ENCODE measurements around the gene PRDM12.

Gene PRDM12

GRCh38 chr9:130664251-130665028, at the start of gene PRDM12:
PRDM12 (plus strand) TSS chr9:130664594; CDS start chr9:130664654, 60 bp downstream.
- no peak for DNase-seq

DNA sequence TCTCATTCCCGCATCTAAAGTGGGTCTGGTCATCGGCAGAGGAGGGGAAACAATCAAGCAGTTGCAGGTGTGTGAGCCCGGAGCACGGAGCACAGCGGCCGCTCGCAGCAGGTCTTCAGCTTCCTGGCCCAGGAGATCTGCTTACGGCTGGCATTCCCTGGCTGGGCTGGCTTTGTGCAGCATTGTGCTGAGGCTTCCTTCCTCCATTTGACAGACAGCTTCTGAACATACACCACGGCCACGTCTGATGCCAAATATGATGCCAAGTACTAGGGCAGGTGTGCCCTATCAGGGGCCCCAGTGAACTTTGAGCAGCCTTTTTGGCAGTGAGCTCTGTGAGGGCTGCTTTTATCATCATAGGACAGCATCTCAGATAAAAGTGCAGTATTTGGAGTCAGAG, 47.9 kb upstream of the PRDM12 start:
- no peak for DNase-seq

- no peak for DNase-seq
Measured at GRCh38 chr9:130623466-130623865, 40.9 kb upstream of the PRDM12 start.

DNA sequence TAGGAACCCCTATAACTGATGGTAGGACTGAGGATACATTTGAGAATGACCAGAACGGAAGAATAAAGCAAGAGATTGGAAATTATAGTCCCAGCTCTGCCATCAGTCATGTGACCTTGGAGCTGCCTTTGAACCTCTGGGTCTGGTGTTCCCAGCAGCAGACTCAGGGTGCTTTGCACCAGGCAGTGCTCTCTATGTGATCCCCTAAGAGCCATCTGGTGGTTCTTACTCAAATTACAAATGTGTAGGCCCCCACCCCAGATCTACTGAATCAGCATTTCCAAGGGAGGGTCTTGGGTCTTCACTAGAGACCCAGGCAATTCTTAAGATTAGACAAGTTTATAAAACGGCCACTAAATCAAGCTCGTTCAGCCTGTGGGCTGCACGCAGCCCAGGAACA, 40.2 kb upstream of the PRDM12 start:
- DNase-seq: no peak

GRCh38 chr9:130626249-130626996, 38.0 kb upstream of the PRDM12 start:
- no peak for DNase-seq

DNA sequence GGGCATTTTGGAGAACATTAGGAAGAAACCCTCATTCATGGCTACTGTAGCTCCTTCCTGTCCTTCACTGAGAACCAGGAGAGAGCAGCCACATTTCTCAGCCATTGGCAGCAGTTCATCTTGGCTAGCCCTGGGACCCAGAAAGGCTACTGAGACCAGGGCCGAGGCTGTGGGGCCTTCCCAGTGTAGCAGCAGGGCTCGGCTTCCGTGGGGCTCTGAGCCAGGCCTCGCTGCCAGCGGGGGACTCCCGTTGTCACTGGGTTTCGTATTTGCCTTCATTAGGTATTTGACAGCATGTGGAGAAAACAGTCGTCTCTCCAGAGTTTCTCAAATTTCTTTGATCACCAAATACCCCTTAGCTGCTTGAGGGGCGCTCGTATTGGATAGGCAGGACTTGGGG, 37.3 kb upstream of the PRDM12 start:
- DNase-seq: no peak

DNA sequence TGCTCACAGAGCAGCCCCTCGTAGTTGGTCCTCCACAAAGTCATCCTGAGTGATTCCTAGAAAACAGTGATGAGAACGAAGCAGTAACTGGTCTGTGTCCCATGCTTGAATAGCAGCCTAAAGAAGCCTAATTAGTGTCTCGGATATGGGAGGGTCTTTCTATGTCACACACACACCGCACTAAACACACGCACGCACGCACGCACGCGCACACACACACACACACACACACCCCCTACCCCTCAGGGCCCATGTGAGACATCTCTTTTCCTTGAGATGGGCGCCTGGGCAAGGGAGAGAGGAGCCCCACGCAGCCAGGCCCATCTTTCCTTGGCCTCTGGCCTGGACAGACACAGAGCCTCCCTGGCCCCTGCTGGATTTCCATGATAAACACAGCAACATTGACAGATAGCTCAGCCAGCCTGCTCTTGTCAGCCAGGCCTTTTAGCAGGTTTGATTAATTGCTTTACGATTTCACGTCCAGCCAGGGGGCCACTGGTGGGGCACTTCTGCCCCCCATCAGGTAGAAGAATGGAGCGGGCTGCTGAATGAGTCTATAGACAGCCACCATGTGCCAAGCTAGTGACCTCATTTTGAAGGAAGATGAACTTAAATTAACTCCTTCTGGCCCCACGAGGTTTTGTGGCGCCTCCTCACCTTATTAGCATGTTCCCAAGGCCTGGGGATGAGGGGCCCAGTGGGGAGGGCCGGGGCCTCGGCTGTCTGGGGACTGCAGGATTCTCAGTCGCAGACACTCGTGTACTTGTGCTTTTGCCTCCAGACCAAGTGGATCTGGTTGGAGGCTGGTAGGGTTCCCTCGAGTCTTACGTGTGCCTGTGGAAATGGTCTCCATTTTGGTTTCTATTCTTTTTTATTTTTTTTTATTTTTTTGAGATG, 36.2 kb upstream of the PRDM12 start:
- DNase-seq: no peak

GRCh38 chr9:130629443-130630070, 34.8 kb upstream of the PRDM12 start:
- DNase-seq: no peak

GRCh38 chr9:130630071-130630450, 34.3 kb upstream of the PRDM12 start:
- DNase-seq: no peak

DNA sequence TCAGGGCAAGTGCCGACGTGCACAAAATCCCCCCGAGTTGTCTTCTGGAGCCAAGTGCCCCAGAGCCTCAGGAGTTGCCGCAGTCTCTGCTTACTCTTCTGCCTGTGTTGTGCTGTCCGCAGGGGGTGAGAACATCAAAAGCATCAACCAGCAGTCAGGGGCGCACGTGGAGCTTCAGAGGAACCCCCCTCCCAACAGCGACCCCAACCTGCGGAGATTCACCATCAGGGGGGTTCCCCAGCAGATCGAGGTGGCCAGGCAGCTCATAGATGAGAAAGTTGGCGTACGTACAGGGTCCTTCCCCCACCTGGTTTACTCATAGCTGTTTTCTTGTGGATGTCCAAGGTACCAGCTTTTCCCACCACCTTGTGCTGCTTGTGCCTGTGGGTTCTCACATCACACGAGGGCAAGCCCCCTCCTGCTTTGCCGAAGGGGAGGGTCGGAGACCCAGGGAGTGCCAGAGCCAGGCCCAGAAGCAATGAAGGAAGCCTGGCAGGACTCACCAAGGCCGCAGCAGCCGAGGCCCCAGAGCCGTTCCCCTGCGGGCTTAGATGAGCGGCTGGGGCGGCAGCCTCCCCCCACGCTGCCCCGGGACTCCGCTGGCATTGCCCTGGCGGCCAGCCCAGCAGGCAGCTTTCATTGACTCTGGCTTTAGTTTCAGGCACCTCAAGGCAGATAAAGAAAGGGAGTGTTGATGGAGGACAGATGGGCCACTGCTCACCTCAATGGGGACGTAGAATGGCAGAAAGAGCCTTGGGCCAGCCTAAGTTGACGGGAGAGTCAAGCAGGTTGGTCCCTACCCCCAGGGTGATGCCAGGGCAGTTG, 33.7 kb upstream of the PRDM12 start:
- DNase-seq: no peak

- DNase-seq: no peak
Measured at GRCh38 chr9:130631331-130632080, 32.9 kb upstream of the PRDM12 start.

DNA sequence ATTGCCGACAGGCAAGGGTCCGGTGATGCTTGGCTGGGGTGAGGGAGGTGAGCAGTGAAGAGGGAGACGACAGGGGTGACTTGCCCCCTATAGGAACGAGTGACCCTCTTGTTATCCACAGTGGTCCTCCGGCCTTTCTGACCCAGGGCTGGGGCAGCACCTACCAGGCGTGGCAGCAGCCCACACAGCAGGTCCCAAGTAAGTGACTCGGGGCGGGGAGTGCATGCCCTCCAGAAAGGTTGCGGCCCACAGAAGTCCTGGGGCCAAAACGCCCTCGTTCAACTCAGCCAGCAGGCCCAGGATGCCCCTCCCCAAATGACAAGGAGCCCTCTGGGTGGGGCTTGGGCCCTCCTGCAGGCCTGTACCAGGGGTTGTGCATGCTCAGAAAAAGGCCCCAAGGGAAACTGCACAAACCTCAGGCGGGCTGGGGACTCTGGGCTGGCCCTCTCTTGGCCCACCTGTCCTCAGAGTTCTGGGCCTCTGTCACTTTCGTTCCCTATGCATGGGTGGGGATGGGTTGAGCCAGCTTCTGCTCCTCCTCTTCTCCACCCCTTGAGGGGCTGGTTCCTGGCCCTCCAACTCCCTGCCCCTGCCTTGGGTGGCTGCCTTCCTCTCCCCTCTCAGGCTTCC, 32.2 kb upstream of the PRDM12 start:
- DNase-seq: no peak

DNA sequence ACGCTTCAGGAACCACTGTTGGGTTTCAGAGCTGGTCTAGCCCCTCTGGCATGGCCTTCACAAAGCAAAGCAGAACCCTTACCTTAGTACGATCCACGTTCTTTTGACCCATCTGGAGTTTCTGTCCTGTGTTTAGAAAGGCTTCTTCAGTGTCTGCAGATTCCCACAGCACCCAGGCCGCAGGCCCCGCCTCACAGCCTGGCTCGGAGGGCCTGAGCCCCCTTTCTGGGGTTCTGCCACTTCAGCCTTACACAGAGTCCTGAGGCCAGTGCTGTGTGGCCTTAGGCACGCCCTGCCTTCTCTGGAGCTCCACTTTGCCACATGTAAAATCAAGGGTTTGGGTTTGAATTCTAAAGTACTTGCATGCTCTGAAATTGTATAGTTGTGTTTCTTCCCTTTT, 31.6 kb upstream of the PRDM12 start:
- no peak for DNase-seq

DNA sequence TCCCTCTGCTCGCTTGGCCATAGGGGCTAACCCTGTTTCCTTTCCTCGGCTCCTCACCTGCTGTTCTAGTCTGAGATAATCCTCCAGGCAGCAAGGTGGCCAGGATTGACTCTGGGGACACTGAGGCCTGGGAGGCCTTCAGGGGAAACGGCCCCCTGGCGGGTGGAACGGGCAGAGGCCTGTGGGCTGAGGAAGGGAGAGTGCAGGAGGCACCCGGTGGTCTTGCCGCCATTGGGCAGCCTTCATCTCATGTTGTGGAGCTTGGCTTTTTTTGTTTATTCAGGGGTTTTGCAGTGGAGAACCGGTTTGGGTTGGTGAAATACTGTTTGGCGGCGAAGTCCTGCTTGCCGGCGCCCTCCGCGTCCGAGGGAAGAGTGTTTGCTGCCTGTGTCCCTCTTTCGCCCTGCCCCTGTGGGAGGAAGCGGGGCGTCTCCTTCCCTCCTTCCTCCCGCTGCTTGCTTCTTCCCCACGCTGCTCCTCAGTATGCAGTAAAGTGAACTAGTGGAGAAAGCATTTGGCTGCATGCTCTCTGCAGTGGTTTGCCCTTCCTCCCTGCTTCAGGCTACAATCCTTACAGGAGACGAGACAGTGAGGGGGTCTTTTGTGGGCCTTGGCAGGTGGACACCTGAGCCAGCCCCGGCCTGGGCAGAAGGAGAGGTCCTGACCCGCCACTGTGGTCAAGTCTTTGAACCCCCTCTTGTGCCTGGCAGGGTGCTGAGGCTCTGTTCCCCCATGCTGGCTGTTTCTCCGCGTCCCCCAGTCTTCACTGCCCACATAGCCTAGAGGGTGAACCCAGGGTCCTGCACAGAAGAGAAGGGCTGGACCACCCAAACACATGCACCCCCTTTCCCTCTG, 30.8 kb upstream of the PRDM12 start:
- no peak for DNase-seq

GRCh38 chr9:130634191-130634768, 30.1 kb upstream of the PRDM12 start:
- no peak for DNase-seq

DNA sequence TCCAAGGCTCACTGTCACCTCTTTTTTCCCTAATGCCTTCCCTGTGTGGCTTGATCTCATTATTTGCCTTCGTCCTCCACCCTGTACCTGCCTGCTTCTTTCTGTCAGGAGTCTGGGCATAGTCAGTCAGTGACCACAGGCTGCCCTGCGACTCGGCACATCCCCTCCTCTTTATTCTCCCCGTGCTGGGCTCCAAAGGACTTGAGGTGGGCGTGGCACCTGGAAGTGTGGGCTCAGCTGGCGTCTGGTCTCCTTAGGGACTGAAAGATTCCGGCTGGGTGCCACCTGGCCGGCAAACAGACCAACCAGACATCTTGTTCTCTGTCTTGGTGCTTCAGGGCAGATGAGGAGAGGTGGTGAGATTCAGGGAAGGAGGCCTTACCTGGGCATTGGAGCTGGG, 29.6 kb upstream of the PRDM12 start:
- DNase-seq: no peak

DNA sequence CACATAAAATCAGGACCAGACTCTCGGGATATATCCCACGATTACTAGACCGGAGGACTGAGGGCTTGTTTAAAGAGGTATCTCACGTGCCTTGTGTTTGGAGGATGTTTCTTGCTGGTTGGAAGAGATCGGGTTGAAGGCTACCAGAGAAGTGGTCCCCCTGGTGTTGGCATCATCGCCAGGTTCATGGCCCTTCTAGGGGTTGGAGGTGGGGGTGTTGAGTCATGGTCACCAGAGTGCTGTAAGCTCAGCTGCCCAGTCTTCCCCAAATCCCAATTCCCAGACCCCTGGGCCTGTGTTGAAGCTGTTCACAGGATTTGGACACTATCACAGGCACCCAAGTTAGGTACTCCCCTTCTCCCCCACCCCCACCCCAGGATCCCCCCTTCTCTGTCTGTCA, 29.1 kb upstream of the PRDM12 start:
- no peak for DNase-seq

GRCh38 chr9:130635721-130636647, 28.4 kb upstream of the PRDM12 start:
- DNase-seq: no peak
